CD4-positive, alpha-beta T cell treated with Interleukin-15 for 1 hour (primary cell): ENCODE results near the gene ZFHX3.

Source experiments
- DNase-seq: peaks from one replicate; pipeline ENCODE4 v3.0.0-alpha.2; 2020

ZFHX3 gene

DNA sequence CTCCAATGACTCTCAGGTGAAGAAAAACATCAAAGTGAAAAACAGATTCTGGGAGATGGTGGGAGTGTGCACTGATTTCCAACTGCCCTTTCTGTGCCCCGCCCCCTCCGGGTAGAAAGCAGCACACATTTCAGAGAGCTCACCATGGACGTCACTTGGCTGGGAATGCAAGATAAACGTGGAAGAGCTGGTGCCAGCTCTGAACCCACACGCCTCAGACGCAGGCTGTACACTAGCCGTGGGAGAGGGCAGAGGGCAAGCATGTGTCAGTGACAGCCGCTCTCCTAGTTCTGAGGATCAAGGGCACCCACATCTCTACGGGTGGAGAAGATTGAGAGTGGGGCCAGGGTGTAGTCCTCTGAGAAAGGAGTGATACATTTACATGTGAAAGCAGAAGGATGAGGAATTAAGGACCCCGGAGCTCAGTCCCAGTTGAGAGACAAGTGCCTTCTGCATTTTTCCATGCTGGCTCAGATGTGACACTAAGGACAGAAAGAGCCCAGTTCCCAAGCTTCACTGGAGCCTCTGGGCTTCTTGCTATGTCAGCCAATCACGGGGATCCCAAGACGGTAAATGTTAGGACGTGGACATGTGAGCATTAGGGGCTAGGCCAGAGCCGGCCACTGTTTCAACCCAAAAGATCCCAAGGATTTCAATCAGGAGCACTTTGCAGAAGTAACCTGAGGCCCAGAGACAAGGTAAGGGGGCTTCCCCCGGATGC, 101.3 kb downstream of the ZFHX3 start:
- no peak for DNase-seq

DNA sequence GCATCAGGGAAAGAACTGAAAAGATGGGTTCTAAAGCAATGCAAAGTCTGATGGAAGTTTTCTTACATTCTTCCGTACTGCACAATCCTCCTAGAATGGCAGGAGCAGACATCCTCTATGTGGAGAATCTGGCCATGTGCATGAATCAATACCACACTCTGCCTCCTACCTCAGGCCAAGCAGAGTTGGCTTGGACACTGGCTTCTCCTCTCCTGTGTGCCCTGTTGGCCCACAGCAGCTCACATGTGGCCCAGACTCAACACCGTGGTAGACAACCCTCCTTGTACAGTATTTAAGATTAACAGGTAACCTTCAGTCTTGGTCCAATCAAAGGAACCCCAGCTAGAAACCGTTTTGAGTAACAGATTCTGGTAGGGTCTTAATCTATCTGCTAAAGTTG, 101.9 kb downstream of the ZFHX3 start:
- DNase-seq = no peak

- no peak for DNase-seq
These were observed 102.3 kb downstream of the ZFHX3 start for GRCh38 chr16:72945611-72946010.

GRCh38 chr16:72944757-72945485, 103.0 kb downstream of the ZFHX3 start:
- DNase-seq = no peak

GRCh38 chr16:72942021-72942420, 105.9 kb downstream of the ZFHX3 start:
- no peak for DNase-seq

DNA sequence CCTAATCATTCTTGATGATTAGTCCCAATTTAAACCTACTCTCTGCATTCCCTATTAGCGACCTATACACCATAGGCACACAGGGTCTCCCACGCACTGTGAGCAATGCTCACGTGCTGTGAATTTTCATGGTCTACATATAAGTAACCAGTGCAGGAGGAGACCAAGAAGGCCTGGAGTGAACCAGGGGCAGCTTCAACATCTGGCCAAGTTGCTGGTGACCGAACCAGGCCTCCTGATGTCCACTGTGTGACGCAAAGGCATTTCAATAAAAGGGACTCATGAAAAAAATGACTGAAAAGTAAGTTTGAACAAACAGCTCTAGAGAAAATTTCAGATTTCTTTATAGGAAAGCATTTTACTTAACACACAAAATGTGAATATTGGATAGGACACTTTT, 107.0 kb downstream of the ZFHX3 start:
- DNase-seq = no peak

DNA sequence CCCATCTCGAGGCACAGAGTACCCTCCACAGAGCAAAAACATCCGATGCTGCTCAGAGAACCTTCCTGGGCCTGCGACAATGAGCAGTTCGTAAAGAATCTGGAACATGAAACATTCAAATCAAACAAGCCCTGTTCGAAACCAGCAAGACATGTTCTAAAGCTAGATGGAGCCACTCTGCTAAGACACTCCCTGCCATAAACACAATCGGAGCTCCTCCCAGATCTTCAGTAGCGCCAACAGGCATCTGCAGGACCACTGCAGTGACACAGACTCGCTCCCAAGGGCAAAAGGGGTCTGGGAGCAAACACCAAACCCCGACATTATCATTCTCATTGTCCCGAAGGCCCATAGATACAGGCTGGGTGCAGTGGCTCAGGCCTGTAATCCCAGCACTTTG, 108.7 kb downstream of the ZFHX3 start:
- DNase-seq = no peak

GRCh38 chr16:72938795-72939164, 109.1 kb downstream of the ZFHX3 start:
- DNase-seq = peak; percentile 50

DNA sequence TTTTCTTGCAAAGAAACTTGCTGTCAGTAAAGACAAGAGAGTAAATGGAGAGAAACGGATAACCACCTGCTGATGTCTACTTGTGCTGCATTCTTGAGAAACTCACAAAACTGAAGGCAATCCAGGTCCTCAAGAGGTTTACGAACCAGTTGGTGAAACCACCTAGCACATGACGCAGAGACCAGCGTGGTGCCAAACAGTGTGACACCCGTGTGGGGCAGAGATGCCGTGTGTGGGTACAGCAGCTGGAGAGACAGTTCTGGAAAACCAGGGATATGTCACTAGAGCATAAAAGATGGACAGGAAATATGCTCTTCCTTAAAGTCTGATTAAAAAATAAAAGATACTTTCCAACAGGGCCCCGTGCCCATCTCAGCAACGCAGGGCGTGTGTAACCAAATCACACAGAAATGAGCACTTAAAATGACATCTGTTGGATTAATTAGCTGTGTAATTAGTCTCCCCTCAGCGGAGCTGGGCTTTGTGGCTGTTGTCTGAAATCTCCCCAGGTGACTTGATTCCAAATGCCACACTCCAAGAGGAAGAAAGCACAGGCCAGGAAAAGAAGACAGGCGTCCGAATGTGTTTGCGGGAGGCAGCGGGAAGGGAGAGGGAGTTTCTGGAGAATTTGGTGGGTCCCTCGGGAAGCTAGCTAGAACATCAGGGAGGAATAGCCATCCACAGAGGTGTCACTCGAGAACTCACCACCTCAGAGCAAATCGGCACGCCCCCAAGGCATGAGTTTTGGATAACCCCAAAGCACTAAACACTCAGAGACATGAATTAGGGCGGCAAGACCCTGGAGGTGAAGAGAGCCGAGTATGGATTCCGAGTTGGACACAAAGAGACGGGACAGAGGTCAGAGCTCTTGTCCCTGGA, 109.8 kb downstream of the ZFHX3 start:
- no peak for DNase-seq

GRCh38 chr16:72937360-72937759, 110.6 kb downstream of the ZFHX3 start:
- no peak for DNase-seq

DNA sequence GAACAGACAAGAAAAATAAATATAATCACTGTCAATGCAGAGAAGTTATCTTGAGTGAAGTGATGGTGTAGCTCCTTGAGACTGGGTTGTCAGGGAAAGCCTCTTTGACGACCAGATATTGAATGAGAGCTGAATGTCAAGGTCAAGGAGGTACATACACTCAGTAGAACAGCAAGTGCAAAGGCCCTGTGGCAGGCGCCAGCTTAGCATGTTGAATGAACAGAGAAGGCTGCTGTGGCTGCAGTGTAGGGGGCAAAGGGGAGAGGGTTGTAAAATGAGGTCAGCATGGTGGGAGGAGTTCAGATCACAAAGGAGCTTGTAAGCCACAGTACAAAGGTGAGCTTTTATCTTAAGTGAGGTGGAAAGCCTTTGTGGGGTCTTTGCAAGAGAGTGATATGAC, 111.5 kb downstream of the ZFHX3 start:
- DNase-seq = no peak

DNA sequence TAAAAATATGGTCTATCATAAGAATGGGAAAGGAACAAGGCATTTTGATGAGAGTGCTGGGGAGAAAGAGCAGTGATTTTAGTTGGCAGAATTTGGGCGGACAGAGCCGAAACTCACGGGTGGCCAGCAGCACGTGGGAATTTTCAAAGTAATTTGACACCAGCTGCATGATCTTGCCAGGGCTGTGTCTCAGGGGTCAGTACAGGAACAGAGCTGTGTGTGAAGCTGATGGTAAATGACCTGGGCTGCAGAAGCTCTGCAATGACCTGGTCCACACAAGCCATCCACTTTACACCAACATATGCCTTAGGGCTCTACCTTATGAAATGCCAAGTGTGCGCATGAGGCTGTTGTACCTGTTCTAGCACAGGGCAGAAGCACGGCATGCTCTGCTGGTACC, 112.0 kb downstream of the ZFHX3 start:
- DNase-seq = no peak

DNA sequence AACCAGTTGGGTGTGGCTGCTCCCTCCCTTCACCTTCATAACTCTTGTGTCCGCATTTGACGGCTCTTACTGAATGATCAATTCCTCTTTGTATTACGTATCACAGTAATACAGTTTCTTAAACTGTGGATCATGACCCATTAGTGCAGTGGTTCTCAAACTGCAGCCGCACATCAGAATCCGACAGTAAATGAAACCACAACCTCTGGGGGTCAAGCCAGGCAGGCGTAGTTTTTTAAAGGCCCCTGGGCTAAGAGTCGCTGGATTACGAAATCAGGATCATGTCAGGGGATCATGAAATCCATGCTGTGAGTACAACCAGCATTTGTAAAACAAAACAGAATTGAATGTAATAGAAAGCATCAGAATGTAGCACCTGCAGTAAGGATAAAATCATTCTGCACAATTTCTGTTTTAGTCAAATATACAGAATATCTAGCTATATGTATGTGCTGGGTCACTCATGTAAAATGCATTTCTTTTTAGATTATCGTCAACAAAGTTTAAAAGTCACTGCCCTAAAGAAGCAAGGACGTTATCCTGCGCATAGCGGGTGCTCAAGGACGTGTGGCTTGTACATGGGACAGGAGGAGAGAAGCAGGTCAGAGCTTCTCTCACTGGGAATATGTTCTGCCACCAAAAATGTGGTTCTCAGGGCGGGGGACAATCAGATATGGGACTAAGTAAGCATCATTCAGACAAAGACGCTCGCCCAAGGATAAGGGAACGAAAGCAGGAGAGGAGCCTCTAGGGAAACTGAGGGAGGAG, 113.1 kb downstream of the ZFHX3 start:
- DNase-seq = no peak

DNA sequence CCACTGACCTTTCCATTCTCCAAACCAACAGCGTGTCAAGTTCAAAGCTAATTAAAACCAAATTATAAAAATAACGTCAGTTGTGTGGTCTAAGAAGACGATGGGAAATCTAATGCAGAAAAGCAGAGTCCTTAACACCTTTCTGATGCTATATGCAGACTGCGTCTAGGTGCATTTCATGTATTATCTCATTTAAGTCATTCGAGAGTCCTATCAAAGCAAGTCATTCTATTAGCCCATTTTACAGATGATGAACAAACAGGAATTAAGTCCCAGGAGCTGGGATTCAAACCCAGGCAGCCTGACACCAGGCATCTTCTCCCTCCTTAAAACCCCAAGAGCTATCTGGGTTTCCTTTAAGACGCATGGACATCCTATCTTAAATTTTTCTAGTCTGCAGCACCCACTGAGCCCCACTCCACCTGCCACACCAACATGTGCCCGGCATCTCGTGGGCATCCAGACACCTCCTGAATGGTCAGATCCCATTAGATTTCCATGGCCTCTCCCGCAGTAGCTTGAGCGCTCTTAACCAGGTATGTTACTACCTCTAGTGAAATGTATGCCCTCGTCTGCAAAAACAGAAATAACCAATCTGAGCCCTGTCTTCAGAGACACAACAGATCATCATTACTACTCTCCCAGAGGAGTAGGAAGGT, 115.1 kb downstream of the ZFHX3 start:
- no peak for DNase-seq

- peak; percentile 30 for DNase-seq
These were observed 115.9 kb downstream of the ZFHX3 start for GRCh38 chr16:72932050-72932449.

DNA sequence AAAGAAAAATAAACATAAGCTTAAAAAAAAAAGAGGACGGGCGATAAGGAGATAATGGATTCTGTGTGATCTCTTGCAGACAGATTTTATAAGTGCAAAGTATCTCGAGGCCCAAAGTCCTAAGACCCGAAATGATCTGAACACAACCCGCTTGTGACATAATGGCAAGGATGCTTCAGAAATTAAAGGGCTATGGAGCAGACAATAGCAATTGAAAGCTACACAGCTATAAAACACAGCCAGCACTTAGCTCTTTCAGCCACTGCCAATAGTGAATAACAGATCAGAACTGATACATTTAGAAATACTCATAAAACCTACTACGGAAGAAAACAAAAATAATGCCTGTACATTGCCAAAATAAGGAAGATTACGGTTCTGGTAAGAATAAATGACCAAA, 117.5 kb downstream of the ZFHX3 start:
- DNase-seq = no peak

DNA sequence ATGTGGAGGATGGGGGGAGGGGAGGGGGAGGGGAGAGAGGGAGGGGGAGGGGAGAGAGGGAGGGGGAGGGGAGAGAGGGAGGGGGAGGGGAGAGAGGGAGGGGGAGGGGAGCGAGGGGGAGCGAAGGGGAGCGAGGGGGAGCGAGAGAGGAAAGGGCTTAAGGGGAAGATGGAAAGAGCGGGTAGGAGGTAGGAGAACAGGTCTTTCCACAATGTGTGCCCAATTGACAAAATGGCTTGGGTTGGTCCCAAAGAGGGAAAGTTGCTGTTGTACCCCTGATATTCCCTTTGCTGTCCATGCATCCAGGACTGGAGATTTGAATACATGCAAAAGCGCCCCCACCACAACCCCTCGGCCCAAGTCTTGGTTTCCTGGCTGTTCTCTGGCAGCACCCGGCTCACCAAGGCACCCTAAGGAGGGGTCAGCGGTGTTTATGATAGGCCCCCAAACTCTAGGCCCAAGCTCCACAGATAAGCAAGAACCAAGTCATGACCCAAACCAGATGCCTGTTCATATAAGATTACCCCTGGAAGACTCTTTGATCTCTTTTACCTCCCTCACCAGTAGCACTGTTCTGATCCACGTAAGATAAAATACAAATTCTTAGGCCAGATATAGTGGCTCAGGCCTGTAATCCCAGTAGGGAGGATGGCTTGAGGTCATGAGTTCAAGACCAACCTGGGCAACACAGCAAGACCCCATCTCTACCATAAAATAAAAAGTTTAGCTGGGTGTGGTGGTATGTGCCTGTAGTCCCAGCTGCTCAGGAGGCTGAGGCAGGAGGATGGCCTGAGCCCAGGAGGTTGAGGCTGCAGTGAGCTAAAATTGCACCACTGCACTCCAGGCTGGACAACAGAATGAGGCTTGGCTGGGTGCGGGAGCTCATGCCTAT, 119.6 kb downstream of the ZFHX3 start:
- DNase-seq = no peak

GRCh38 chr16:72927199-72928089, 120.5 kb downstream of the ZFHX3 start:
- DNase-seq = peak; percentile 52

- DNase-seq = no peak
These were observed 121.5 kb downstream of the ZFHX3 start for GRCh38 chr16:72926177-72927070.
